HFFc6 (cell line): ENCODE data around the gene TNKS1BP1. TPM values are rescaled to one million over a fixed set of nuclear protein-coding genes. Genes with fewer than 3 reads are reported as not detected.

Experiments
- DNase-seq: peaks from one replicate; pipeline ENCODE4 v3.0.0-alpha.2; 2018
- H3K27ac Mint-ChIP-seq: 2 replicates; pipeline ENCODE4 v1.8.0; 2020; ENCODE audit warnings: mild to moderate bottlenecking, mixed read lengths
- H3K27me3 Mint-ChIP-seq: 2 replicates; pipeline ENCODE4 v1.8.0; 2021; ENCODE audit warnings: mild to moderate bottlenecking, moderate library complexity, mixed read lengths; ENCODE audit not compliant: insufficient read depth
- H3K36me3 Mint-ChIP-seq: 2 replicates; pipeline ENCODE4 v1.8.0; 2021; ENCODE audit warnings: low read depth, mixed read lengths
- H3K4me1 Mint-ChIP-seq: 2 replicates; pipeline ENCODE4 v1.8.0; 2020; ENCODE audit warnings: low read depth, mixed read lengths
- H3K4me3 Mint-ChIP-seq: 2 replicates; pipeline ENCODE4 v1.8.0; 2020; ENCODE audit warnings: mild to moderate bottlenecking, moderate library complexity, mixed read lengths
- H3K9me3 Mint-ChIP-seq: 2 replicates; pipeline ENCODE4 v1.8.0; 2020; ENCODE audit warnings: mild to moderate bottlenecking, mixed read lengths
- total RNA-seq, 6 experiments: library from RNA; stranded (reverse); fragmentation: NEBNext Ultra II Directional; extraction: Animal tissue kit (Norgen Biotek cat#: 25700); gene quantifications; 2 replicates in 1 of 6; 3 replicates in 5 of 6; pipeline ENCODE4 v1.2.3, GENCODE V29; 2021
- TF ChIP-seq, protein P1 (sequence below): fragments of 200-600 bp; sonication (generic); IDR thresholded peaks from 2 replicates; pipeline ENCODE4 v1.5.0; 2021; ENCODE audit warnings: antibody characterized with exemption, mild to moderate bottlenecking

The TNKS1BP1 gene
- total RNA-seq, 6 experiments from 2014 or later = 118 to 134 (median 123) TPM

DNA sequence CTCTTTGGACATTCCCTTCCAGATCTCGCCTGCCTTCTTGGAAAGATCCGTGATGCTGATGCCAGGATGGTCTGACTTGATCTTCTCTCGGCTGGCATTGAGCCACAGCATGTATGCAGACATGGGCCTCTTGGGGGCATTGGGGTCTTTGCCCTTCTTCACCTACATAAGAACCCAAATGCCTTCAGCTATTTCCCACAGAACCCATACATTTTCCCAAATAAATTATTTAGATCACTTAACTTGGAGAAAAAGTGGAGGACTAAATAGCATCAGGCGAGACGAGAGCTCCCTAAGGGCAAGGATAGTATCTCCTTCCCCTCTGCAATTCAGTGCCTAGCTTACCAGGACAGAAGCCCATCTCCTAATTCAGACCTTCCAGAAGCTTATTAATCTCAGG lies 3.0 kb upstream of the TNKS1BP1 start:
- H3K36me3 Mint-ChIP-seq = peaks cover 54% of the 10 kb centered on the region
- peak overlapping the region; percentile 97 for H3K27ac Mint-ChIP-seq
- H3K4me1 Mint-ChIP-seq = peaks cover 38% of the 10 kb centered on the region
- H3K27me3 Mint-ChIP-seq = peaks cover 5% of the 10 kb centered on the region; the same call in 1 of the 2 replicates
- no peak for DNase-seq
- no peaks in the 10 kb centered on the region for H3K9me3 Mint-ChIP-seq
- no peak overlapping the region; the same call in 1 of the 2 replicates for H3K4me3 Mint-ChIP-seq
- TF ChIP-seq, protein P1, sequence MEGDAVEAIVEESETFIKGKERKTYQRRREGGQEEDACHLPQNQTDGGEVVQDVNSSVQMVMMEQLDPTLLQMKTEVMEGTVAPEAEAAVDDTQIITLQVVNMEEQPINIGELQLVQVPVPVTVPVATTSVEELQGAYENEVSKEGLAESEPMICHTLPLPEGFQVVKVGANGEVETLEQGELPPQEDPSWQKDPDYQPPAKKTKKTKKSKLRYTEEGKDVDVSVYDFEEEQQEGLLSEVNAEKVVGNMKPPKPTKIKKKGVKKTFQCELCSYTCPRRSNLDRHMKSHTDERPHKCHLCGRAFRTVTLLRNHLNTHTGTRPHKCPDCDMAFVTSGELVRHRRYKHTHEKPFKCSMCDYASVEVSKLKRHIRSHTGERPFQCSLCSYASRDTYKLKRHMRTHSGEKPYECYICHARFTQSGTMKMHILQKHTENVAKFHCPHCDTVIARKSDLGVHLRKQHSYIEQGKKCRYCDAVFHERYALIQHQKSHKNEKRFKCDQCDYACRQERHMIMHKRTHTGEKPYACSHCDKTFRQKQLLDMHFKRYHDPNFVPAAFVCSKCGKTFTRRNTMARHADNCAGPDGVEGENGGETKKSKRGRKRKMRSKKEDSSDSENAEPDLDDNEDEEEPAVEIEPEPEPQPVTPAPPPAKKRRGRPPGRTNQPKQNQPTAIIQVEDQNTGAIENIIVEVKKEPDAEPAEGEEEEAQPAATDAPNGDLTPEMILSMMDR = no peak

DNA sequence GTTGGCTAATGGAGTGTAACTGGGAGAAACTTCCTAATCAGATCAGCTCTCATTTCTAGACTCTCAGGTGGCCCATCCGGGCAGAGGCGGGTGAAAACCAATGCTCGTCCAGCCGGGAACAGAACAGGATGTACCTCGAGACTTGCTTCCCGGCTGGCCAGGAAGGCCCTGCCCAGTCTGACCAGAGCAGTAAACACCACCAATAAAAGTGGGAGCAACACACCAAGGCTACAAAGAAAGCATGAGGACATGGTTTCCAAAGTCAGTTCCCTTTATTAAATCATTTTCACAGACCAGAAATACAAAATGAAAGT lies 940 bp upstream of the TNKS1BP1 start:
- Mint-ChIP-seq H3K4me1 (peaks cover 59% of the 10 kb centered on the region), H3K27ac (peak overlapping the region; percentile 97), H3K4me3 (peak overlapping the region; percentile 86), H3K36me3 (peaks cover 45% of the 10 kb centered on the region), H3K27me3 (peaks cover 5% of the 10 kb centered on the region; the same call in 1 of the 2 replicates), H3K9me3 (no peaks in the 10 kb centered on the region)
- TF ChIP-seq, protein P1 = no peak
- DNase-seq = no peak

DNA sequence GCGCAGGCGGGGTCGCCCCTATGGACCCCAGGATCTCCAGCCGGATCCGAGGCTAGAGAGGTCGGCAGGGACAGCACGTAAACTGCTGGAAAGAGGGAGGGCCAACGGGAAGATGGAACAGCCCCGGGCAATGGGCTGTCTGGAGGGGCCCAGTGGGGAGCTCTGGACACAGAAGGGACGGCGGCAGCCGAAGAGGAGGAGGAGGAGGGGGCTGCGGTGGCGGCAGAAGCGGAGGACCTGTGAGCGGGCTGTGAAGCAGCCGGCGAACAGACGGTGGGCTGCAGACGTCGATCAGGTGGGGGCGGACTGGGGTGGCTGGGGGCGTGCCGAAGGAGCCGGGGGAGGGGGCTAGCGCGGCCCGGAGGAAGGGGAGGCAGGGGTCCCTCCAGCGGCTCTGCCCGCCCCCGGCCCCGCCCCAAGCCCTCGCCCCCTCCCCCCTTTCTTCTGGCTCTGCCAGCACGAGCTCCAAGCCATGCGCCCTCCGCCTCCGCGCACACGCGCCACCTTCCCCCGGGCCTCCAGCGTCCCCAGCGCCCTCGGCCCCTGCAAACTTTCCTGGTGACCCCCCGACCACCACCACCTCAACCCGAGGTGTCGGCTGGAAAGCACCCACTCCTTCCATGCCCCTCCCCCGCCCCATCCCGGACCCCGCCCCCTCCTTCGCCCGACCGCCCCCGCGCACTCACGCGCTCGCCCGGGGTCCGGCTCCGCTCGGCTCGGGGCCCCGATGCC lies 432 bp downstream of the TNKS1BP1 start:
- H3K27me3 Mint-ChIP-seq = peaks cover 5% of the 10 kb centered on the region; the same call in 1 of the 2 replicates
- DNase-seq = no peak
- TF ChIP-seq, protein P1 = no peak
- peaks cover 35% of the 10 kb centered on the region for H3K36me3 Mint-ChIP-seq
- peaks cover 62% of the 10 kb centered on the region for H3K4me1 Mint-ChIP-seq
- no peaks in the 10 kb centered on the region for H3K9me3 Mint-ChIP-seq
- H3K27ac Mint-ChIP-seq = peak overlapping the region; percentile 97
- peak overlapping the region; percentile 93 for H3K4me3 Mint-ChIP-seq

DNA sequence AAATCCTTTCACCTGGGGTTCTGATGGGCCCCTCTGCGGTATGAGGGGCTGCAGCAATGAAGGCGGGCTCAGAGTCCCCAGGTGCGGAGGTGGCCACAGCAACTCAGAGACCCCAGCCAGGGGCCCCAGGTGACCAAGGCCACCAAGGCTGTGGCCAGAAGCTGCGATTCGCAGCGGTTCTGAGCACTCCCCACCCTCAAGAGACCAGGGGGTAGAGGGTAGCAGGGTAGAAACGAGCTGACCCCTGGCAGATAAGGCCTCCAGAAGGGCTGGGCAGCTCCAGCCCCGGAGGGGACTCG lies 948 bp downstream of the TNKS1BP1 start:
- Mint-ChIP-seq H3K4me1 (peaks cover 67% of the 10 kb centered on the region), H3K36me3 (peaks cover 40% of the 10 kb centered on the region)
- no peak for DNase-seq

DNA sequence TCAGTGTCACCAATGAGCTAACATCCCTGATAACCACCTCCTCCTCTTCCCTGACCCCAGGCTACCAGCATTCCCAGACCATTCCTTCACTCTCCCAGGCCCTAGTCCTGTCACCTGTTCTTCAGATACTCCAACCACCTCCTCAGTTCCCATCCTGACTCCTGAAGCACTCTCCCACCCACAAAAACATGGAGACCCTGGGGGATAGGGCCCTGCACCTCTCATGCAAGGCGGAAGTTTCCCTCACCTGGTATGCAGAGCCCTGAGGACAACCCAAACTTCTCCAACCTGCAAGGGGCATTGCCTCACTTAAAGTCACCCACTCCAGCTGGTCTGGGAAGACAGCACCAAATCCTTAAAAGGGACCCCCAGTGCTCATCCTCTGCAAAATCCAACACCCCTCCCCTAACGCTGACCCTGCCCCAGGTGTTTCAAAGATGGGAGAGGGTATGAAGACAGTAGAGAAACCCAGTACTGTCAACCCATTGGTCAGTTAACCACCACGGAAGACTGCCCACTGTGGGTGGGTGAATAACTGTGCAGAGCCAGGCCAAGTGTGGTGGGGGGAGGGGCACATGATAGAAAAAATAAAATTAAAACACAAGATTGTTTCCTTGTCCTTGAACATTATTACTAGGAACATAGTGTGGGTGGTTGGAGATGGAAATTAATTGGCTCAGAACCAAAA lies 1.4 kb downstream of the TNKS1BP1 start:
- H3K27me3 Mint-ChIP-seq = peaks cover 5% of the 10 kb centered on the region; the same call in 1 of the 2 replicates
- TF ChIP-seq, protein P1 = peak; percentile 50
- H3K9me3 Mint-ChIP-seq = no peaks in the 10 kb centered on the region
- H3K36me3 Mint-ChIP-seq = peaks cover 36% of the 10 kb centered on the region
- peak; percentile 41 for DNase-seq
- peaks cover 68% of the 10 kb centered on the region for H3K4me1 Mint-ChIP-seq
- peak overlapping the region; percentile 97 for H3K27ac Mint-ChIP-seq
- peak overlapping the region; percentile 93 for H3K4me3 Mint-ChIP-seq

More for the DNA sequence above, 948 bp downstream of the TNKS1BP1 start:
- no peaks in the 10 kb centered on the region for H3K9me3 Mint-ChIP-seq
- TF ChIP-seq, protein P1 = no peak
- H3K4me3 Mint-ChIP-seq = peak overlapping the region; percentile 93
- peaks cover 5% of the 10 kb centered on the region; the same call in 1 of the 2 replicates for H3K27me3 Mint-ChIP-seq
- peak overlapping the region; percentile 97 for H3K27ac Mint-ChIP-seq
